ENCODE data around the gene TNC.

Gene TNC

DNA sequence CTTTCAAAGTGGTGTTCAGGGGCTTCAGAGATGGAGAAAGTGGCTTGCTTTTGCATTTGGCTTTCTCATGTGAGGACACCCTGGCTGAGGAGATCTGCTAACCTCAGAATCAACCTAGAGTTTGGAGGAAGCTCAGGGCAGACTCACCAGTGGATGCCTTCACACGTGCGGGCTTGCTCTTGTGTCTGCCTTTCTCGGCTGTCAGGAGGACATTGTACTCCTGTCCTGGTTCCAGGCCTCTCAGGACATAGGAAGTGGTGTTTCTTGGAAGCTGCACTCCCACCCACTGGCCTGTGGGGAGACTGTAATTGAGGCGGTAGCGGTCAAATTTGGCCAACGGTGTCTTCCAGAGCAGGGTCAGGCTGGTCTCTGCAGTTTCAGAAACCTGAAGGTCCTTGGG, 44.5 kb downstream of the TNC start:
- DNase-seq (ENCODE audit: insufficient read length, low spot score): no peak
- TF ChIP-seq, protein P1, sequence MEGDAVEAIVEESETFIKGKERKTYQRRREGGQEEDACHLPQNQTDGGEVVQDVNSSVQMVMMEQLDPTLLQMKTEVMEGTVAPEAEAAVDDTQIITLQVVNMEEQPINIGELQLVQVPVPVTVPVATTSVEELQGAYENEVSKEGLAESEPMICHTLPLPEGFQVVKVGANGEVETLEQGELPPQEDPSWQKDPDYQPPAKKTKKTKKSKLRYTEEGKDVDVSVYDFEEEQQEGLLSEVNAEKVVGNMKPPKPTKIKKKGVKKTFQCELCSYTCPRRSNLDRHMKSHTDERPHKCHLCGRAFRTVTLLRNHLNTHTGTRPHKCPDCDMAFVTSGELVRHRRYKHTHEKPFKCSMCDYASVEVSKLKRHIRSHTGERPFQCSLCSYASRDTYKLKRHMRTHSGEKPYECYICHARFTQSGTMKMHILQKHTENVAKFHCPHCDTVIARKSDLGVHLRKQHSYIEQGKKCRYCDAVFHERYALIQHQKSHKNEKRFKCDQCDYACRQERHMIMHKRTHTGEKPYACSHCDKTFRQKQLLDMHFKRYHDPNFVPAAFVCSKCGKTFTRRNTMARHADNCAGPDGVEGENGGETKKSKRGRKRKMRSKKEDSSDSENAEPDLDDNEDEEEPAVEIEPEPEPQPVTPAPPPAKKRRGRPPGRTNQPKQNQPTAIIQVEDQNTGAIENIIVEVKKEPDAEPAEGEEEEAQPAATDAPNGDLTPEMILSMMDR (IDR thresholded peaks at IDR 0.05; ENCODE audit: insufficient read depth, missing control alignments): no peak
- FAIRE-seq: no peak

DNA sequence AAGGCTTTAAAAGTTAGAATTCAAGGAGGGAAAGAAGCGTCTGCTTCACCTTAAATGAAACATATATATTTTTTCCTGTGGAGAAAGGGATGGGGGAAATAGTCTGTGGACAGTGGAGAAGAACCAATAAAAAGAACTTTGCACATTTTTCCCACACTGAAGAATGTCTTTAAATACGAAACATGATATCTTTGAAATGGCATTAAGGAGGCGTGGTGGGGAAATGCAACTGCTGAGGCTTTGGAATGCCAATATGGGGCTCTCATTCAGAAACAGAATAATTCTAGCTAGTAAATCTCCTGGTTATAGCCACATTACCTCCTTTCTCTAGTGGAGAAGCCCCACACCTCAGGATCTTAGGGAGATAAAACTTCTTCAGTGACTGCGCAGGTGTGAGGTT, 46.8 kb downstream of the TNC start:
- TF ChIP-seq, protein P1 (IDR thresholded peaks at IDR 0.05; ENCODE audit: insufficient read depth, missing control alignments): no peak
- DNase-seq (ENCODE audit: insufficient read length, low spot score) (no peak), FAIRE-seq (no peak)

DNA sequence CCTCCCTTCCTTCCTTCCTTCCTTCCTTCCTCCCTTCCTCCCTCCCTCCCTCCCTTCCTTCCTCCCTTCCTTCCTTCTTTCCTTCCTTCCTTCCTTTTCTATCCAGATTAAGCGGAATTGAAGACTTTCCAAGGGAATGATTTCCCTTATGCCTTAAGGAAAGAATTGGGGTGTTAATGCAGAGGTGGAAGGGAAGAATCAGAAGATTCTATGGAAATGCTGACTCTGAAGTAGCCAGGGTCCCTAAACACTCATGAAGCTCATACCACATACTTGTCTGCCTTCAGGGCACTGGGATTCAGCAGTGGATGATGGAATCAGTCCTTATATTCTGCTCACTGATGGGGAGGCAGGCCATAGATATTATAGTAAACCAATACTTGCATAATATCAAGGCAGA, 48.2 kb downstream of the TNC start:
- TF ChIP-seq, protein P1 (IDR thresholded peaks at IDR 0.05; ENCODE audit: insufficient read depth, missing control alignments): no peak
- no peak for DNase-seq (ENCODE audit: insufficient read length, low spot score)
- FAIRE-seq: no peak

DNA sequence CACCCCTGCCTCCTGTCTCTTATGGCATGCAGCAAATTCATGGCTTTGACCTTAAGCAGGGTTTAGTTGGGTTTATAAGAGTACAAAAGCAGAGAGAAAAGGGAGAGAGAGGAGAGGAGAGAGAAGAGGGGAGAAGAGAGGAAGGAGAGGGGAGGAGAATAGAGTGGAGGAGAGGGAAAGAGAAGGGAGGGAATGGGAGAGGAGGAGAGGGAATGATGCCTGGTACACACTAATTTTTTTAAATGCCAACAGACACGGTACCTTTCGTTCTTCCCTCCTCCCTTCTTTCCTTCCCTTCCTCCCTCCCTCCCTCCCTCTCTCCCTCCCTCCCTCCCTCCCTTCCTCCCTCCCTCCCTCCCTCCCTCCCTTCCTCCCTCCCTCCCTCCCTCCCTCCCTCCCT, 48.7 kb downstream of the TNC start:
- DNase-seq (ENCODE audit: insufficient read length, low spot score): no peak
- TF ChIP-seq, protein P1 (IDR thresholded peaks at IDR 0.05; ENCODE audit: insufficient read depth, missing control alignments): no peak
- no peak for FAIRE-seq

DNA sequence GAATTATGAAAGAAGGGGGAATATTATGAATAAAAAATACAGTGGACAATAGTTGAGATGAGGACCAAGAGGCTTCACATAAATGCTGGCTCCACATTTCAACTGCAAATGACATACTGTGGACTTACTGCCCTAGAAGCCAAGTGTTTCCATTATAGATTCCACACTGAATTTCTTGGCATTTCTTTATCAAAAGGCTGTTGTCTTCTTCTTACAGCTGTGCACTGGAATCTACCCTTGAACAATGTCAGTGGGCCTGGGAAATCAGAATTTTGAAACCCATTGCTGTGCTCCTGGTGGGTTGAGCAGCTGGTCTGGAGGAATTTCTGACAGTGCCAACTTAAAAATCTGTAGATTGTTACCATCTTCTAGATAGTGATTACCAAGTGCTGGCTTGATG, 49.9 kb downstream of the TNC start:
- FAIRE-seq (no peak), DNase-seq (ENCODE audit: insufficient read length, low spot score) (no peak)
- TF ChIP-seq, protein P1 (IDR thresholded peaks at IDR 0.05; ENCODE audit: insufficient read depth, missing control alignments): no peak

DNA sequence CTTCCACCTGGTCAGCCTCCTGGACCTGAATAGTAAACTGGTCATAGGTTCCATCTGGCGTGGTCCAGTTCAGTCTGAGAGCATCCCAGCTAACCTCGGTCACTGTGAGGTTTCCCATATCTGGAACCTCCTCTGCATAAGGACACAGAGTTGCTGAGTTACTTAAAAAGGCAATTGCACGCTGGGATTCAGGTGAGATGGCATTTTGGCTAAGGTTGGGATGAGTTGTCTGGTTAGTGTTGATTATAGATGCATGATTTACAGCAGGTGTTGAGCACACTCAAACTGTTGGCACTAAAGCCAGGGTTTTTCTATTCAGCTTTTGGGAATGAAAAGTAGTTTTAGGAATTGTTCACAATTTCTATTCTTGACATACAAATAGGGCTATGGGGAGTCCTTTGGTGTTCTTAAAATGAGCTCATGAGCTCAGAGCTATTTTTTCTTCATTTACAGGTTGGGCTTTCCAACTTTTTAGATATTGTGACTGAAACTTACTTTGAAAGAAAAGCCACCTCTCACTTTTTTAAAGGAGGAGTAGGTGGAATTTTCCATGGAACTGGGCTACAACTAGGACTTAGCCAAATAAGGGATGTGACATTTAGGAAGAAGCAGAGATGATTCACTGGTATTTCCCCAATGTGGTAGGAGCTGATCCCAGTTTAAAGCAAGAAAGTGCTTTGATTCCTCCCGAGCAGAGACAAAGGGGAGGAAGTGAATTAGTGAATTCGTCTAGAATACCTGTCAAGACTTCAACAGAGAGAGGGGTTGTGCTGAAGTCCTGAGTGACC, 54.7 kb downstream of the TNC start:
- no peak for FAIRE-seq

More for the DNA sequence above, 54.7 kb downstream of the TNC start:
- DNase-seq (ENCODE audit: insufficient read length, low spot score): no peak
- TF ChIP-seq, protein P1 (IDR thresholded peaks at IDR 0.05; ENCODE audit: insufficient read depth, missing control alignments): no peak
